Natural killer cell treated with Interleukin-12 subunit alpha and Interleukin-12 subunit beta and Interleukin-15 and Interleukin-18, amount 100 ng/mL, for 72 hours (primary cell): ENCODE results near the gene IQSEC1. TPM values are rescaled to one million over a fixed set of nuclear protein-coding genes. Genes with fewer than 3 reads are reported as not detected.
A peak's percentile ranks its signal among the peaks of the same experiment; 100 is the strongest.

Source experiments
- ATAC-seq, 2 donors: fragments of 150-1000 bp; cut with Tn5 transposase in 1 of 2; sonication (Bioruptor Pico), chemical (Tn5 transposase) in 1 of 2; 2 replicates each; pipeline ENCODE4 v1.10.0; 2021
- DNase-seq: peaks from one replicate; pipeline ENCODE4 v3.0.0; 2022; ENCODE audit warnings: low spot score
- H3K27ac Mint-ChIP-seq, 2 donors: 1 replicate in 1 of 2; 2 replicates in 1 of 2; pipeline ENCODE4 v1.8.0; 2022; ENCODE audit warnings: mixed read lengths in 2 of 2, mild to moderate bottlenecking in 1 of 2, moderate library complexity in 1 of 2
- H3K27me3 Mint-ChIP-seq, 2 donors: 1 replicate in 1 of 2; 2 replicates in 1 of 2; pipeline ENCODE4 v1.8.0; 2022; ENCODE audit warnings: mixed read lengths in 2 of 2
- H3K36me3 Mint-ChIP-seq: one replicate; pipeline ENCODE4 v1.8.0; 2022; ENCODE audit warnings: mixed read lengths
- H3K4me1 Mint-ChIP-seq, 2 donors: 1 replicate in 1 of 2; 2 replicates in 1 of 2; pipeline ENCODE4 v1.8.0; 2022; ENCODE audit warnings: low read depth in 2 of 2, mixed read lengths in 2 of 2, mild to moderate bottlenecking in 1 of 2
- H3K4me3 Mint-ChIP-seq: one replicate; pipeline ENCODE4 v1.8.0; 2022; ENCODE audit warnings: mixed read lengths
- H3K9me3 Mint-ChIP-seq: 2 replicates; pipeline ENCODE4 v1.8.0; 2022; ENCODE audit warnings: mixed read lengths
- total RNA-seq, 2 donors: library from RNA; stranded (reverse); gene quantifications; one replicate each; pipeline ENCODE4 v1.2.3, GENCODE V29; 2022

IQSEC1 gene
- total RNA-seq, 2 donors from 2014 or later, result 93.7 to 95.8 TPM

DNA sequence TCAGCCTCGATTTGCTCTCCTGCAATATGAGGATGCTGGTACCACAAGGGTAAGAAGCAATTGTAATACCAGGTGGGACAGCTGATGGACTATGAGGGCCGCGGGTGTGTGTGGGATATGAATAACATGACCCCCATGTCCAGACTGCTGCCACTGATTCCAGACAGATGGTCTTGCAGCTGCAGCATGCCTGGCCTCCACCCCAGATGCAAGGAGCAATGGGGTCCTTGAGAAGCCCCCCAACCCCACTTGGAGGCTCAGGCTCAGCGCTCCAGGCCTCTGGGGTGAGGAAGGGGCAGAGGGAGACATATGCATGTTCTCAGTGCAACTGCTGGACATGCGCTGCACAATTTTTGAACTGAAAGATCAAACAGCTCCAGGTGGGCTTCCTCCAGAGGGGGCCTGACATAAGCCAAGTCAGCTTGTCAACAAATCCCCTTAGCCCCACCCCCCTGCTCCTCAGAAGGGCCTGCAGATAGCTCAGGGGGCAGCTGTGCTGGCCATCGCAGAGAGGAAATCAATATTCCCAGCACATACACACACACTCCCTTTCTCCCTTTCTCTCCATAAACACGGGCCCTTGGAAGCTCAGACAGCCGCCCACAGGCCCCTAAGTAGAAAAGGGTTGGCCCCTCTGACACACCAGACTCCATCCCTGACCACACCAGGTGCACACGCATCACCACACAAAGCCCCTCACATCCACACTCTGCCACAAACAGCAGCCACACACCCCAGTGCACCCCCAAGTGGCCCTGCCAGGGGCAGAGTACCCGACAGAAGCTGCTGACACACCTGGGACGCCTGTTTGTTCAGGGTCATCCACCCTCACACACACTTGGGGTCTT, 107.0 kb downstream of the IQSEC1 start:
- Mint-ChIP-seq H3K27ac (peak overlapping the region; percentile 26 to 74), H3K4me3 (peak overlapping the region; percentile 84)
- no peak for ATAC-seq

DNA sequence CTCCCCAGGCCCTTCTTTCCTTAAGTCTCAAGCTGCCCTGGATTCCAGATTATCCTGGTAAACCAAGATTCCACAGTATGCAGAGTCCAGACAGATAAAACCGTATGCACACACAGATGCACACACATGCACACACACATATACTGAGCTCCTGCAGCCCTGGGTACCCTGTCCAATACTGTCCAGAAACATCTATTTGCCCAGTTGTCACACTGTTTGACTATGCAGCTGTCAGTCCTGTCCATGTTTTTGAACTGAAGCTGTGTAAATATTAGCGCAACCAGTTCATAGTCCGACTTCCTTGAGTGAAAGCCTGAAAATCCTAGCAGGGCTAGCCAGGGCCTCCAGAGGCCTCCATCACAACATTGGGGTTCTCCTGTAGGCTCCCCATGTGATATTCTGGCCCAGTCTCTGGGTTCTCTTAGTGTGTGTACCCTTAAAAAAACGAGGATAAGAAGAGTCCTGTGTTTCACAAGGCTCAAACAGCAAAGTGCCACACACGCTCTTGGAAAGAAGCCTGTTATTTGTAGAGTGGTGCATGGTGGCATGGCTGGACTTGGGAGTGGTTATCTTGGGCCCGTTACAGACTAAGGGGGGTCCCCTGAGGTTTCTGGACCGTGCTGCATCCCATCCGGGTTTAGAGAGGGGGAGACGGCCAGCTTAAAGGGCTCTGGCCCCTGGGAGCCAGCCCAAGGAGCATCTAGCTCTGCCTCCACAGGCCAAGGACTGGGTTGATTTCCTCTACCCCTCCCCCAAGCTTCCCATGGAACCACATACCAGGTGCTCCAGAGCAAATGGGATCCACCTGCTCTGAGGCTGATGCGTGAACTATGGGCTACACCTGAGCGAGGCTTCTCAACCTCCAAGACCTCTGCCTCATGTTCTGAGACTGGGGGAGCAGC, 108.3 kb downstream of the IQSEC1 start:
- Mint-ChIP-seq H3K27me3 (no peaks in the 10 kb centered on the region), H3K4me3 (peak overlapping the region; percentile 84), H3K27ac (peak overlapping the region; percentile 61 to 74), H3K36me3 (no peaks in the 10 kb centered on the region), H3K9me3 (no peaks in the 10 kb centered on the region), H3K4me1 (peaks cover 79 to 80% of the 10 kb centered on the region in 2 donors)
- DNase-seq, result no peak
- no peak for ATAC-seq

More for the DNA sequence above, 107.0 kb downstream of the IQSEC1 start:
- peaks cover 78 to 84% of the 10 kb centered on the region in 2 donors for H3K4me1 Mint-ChIP-seq
- no peaks in the 10 kb centered on the region for H3K27me3 Mint-ChIP-seq
- H3K36me3 Mint-ChIP-seq, result no peaks in the 10 kb centered on the region
- H3K9me3 Mint-ChIP-seq, result no peaks in the 10 kb centered on the region
- no peak for DNase-seq

- no peaks in the 10 kb centered on the region for H3K36me3 Mint-ChIP-seq
- H3K27ac Mint-ChIP-seq, result peak overlapping the region; percentile 55 to 61
- H3K4me3 Mint-ChIP-seq, result peak overlapping the region; percentile 53
- H3K27me3 Mint-ChIP-seq, result no peaks in the 10 kb centered on the region
- H3K4me1 Mint-ChIP-seq, result peaks cover 77 to 80% of the 10 kb centered on the region in 2 donors
- no peaks in the 10 kb centered on the region for H3K9me3 Mint-ChIP-seq
- ATAC-seq (no peak), DNase-seq (no peak)
Observed at GRCh38 chr3:12963922-12964701, 109.1 kb downstream of the IQSEC1 start.

DNA sequence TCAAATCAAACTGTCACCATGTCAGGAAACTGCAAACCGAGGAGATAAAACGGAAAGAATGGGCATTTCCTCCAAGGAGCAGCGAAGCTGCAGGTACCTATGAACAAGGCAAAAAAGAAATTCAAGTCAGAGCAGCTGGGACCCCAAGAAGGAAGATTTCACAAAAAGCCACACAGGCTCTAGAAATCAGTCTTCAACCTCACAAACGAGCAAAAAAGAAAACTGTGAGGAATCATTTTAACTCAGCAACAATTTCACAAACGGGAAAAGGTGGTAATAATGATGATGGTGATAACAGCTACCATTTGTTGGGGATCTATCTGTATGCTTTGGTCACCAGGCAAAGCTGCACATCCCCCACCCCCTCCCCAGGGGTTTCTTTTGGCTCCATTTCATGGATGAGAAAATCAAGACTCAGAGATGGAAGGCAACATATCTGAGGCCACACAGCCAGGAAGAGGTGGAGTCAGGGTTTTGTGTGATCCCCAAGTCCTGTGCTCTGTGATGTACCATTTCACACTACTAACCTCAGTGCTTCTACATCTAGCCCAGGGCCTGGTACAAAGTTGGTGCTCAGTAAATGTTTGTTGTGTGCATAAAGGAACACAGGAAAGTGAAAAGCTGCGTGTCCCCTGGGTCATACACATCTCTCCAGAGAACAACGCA, 109.9 kb downstream of the IQSEC1 start:
- ATAC-seq (peak; percentile 37 to 60), DNase-seq (no peak)
- H3K4me1 Mint-ChIP-seq, result peaks cover 78 to 79% of the 10 kb centered on the region in 2 donors
- peak overlapping the region; percentile 55 to 61 for H3K27ac Mint-ChIP-seq
- H3K4me3 Mint-ChIP-seq, result peak overlapping the region; percentile 53
- no peaks in the 10 kb centered on the region for H3K27me3 Mint-ChIP-seq
- H3K9me3 Mint-ChIP-seq, result no peaks in the 10 kb centered on the region
- H3K36me3 Mint-ChIP-seq, result no peaks in the 10 kb centered on the region

DNA sequence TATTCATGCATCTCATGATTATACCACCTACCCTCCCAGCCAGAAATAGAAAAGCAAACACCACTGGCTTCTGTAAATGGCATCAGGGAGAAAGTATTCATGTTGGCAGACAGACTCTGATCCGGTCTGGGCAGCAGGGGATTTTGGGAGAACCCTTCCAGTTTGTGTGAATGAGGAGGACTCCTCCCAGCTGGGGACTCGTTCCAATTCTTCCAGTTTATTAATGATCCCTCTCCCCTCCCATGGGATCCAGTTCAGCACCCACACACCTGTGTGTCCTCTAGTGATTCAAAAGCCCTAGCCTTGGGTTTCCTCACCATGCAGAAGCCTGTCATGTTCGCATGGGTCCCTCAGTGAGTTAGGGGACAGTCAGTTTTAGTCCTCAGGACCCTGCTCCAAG, 110.9 kb downstream of the IQSEC1 start:
- Mint-ChIP-seq H3K27me3 (no peaks in the 10 kb centered on the region), H3K27ac (peak overlapping the region; percentile 55 to 61), H3K4me1 (peaks cover 81% of the 10 kb centered on the region in 2 donors), H3K4me3 (peak overlapping the region; percentile 53), H3K9me3 (no peaks in the 10 kb centered on the region), H3K36me3 (no peaks in the 10 kb centered on the region)
- ATAC-seq, result no peak
- no peak for DNase-seq

GRCh38 chr3:12961697-12962036, 111.6 kb downstream of the IQSEC1 start:
- no peaks in the 10 kb centered on the region for H3K9me3 Mint-ChIP-seq
- peaks cover 82 to 83% of the 10 kb centered on the region in 2 donors for H3K4me1 Mint-ChIP-seq
- peak overlapping the region; percentile 2 for H3K4me3 Mint-ChIP-seq
- no peaks in the 10 kb centered on the region for H3K27me3 Mint-ChIP-seq
- ATAC-seq (no peak), DNase-seq (no peak)
- peak overlapping the region in 1 of 2 donors; percentile 4 for H3K27ac Mint-ChIP-seq
- no peaks in the 10 kb centered on the region for H3K36me3 Mint-ChIP-seq

GRCh38 chr3:12961007-12961696, 112.1 kb downstream of the IQSEC1 start:
- H3K36me3 Mint-ChIP-seq, result no peaks in the 10 kb centered on the region
- no peak for ATAC-seq
- DNase-seq, result no peak
- H3K27ac Mint-ChIP-seq, result peak overlapping the region in 1 of 2 donors; percentile 42
- H3K9me3 Mint-ChIP-seq, result no peaks in the 10 kb centered on the region
- H3K4me3 Mint-ChIP-seq, result peak overlapping the region; percentile 2
- H3K4me1 Mint-ChIP-seq, result peaks cover 82 to 83% of the 10 kb centered on the region in 2 donors
- H3K27me3 Mint-ChIP-seq, result no peaks in the 10 kb centered on the region

GRCh38 chr3:12960497-12960896, 112.7 kb downstream of the IQSEC1 start:
- DNase-seq (no peak), ATAC-seq (no peak)
- peaks cover 80% of the 10 kb centered on the region in 2 donors for H3K4me1 Mint-ChIP-seq
- H3K4me3 Mint-ChIP-seq, result no peak overlapping the region
- H3K27ac Mint-ChIP-seq, result peak overlapping the region in 1 of 2 donors; percentile 42
- H3K36me3 Mint-ChIP-seq, result no peaks in the 10 kb centered on the region
- H3K27me3 Mint-ChIP-seq, result no peaks in the 10 kb centered on the region
- no peaks in the 10 kb centered on the region for H3K9me3 Mint-ChIP-seq

DNA sequence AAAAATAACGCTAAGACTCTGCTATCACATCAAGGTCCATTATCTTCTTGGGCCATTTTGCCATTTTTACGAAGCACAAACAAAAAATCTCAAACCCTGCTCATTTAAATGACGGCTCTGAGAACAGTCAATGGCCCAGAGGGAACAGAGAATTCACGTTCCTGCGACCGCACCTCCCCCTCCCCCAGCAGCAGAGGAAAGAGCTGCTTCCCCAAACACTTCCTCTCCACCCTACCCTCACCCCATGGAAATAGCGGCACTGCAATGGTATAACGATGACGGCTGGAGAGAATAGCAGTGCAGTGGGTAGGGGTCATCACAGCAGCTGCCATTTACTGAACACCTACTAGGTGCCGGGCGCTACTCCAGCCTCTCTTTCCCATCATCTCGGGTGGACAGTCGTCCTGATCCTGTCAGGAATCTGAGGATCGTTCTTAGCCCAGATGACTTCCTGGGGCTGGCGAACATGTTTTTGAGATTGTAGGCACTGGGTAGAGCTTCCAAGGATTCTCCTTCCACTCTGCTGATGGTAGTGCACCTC, 113.3 kb downstream of the IQSEC1 start:
- DNase-seq, result no peak
- H3K36me3 Mint-ChIP-seq, result no peaks in the 10 kb centered on the region
- no peak for ATAC-seq
- no peak overlapping the region for H3K4me3 Mint-ChIP-seq
- no peaks in the 10 kb centered on the region for H3K9me3 Mint-ChIP-seq
- peaks cover 75 to 78% of the 10 kb centered on the region in 2 donors for H3K4me1 Mint-ChIP-seq
- H3K27ac Mint-ChIP-seq, result peak overlapping the region in 1 of 2 donors; percentile 42
- no peaks in the 10 kb centered on the region for H3K27me3 Mint-ChIP-seq

GRCh38 chr3:12959410-12959809, 113.8 kb downstream of the IQSEC1 start:
- Mint-ChIP-seq H3K27me3 (no peaks in the 10 kb centered on the region), H3K9me3 (no peaks in the 10 kb centered on the region), H3K27ac (no peak overlapping the region), H3K4me1 (peaks cover 78 to 79% of the 10 kb centered on the region in 2 donors), H3K36me3 (no peaks in the 10 kb centered on the region), H3K4me3 (no peak overlapping the region)
- ATAC-seq, result no peak
- no peak for DNase-seq

DNA sequence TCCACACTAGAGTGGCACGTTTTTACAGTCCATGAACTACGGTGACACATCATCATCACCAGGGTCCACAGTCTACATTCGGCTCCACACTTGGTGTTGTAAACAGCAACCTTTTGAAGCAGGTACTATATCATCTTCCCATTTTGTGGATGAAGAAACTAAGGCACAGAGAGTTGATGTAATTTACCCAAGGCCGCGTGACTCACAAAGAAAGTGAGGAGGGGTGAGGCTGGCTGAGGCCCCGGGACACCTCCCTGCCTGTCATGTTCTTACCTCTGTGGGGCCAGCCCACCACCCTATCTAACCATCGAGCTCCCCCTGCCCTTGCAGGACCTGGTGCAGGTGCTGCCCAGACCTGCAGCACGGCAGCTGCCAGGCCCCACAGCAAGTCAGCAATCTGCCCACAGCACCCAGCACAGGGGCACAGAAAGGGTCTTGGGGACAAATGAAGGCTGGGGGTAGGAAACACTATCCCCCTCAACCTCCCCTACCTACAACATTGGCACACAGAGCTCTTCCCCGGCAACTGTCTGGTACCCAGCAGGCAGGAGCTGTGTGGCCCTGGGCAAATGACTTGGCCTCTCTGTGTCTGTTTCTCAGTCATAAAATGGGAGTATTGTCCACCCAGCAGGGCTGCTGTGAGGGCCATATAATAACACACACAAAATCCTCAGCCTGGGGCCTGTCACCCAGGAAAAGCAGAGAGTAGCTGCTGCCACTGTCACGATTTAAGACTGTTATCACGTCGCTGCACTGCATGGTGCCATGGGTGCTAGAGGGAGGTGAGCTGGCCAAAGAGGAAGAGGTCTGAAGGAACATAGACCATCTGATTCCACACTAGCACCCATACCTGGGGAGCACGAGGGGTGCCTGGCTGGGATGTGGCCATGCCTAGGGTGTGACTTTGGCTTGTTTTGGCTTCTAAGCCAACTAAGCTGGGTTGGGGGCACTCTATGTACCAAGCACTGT, 115.1 kb downstream of the IQSEC1 start:
- no peak for ATAC-seq
- H3K4me3 Mint-ChIP-seq, result no peak overlapping the region
- H3K27me3 Mint-ChIP-seq, result no peaks in the 10 kb centered on the region
- H3K9me3 Mint-ChIP-seq, result no peaks in the 10 kb centered on the region
- DNase-seq, result no peak
- H3K36me3 Mint-ChIP-seq, result no peaks in the 10 kb centered on the region
- peak overlapping the region in 1 of 2 donors; percentile 46 for H3K27ac Mint-ChIP-seq
- peaks cover 73 to 76% of the 10 kb centered on the region in 2 donors for H3K4me1 Mint-ChIP-seq
